NCI-H2029 (cell line): ENCODE measurements around the gene CACNA1D.
"Not testable (repeated sequence)": the region's sequence is repeated elsewhere in the genome, so short reads cannot be mapped to it uniquely, and the experiment has no call there.

Source experiments
- DNase-seq: peaks from one replicate; lab custom pipeline; 2025; lab: John Stamatoyannopoulos, UW

CACNA1D gene

DNA sequence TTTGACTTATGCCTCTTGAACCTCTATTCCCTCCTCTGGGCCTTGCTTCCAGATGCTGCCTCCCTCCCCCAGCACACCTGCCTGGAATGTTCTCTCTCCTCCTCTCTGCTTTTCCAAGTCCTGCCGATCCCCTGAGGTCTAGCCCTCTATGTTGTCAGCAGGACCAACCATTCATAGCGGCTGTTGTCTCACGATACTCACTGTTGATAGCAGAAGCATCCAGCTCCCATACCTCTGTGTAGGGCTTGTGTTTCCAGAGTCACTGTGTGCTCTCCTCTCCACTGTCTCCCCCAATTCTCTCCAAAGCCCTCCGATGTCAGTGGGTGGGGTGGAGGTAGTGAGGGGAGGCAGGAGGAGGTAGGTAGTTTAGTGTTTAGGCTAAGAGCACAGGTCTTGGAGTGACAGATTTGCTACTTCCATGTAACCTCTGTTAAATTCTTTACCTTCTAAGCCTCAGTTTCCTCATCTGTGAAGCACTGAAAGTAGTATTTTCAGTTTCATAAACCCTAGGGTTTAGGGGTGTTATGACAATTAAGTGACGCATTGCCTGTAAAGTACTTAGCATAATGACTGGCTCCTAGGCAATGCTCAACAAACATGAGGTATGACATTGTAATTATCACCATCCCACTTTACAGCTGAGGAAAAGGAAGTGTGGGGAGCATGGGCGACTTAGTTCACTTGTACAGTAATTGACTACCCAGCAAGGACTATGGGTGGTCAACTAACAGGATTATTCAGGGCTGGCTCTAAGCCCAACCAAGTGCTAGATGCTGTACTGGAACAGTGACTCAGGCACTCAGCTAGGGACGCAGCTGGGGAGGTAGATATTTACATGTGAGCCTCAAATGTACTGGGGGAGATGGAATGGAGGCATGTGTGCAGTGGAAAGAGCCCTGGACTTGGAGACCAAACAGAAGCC is 122.8 kb downstream of the CACNA1D start:
- DNase-seq: no peak

- no peak for DNase-seq
These were observed 123.6 kb downstream of the CACNA1D start for GRCh38 chr3:53617893-53618523.

DNA sequence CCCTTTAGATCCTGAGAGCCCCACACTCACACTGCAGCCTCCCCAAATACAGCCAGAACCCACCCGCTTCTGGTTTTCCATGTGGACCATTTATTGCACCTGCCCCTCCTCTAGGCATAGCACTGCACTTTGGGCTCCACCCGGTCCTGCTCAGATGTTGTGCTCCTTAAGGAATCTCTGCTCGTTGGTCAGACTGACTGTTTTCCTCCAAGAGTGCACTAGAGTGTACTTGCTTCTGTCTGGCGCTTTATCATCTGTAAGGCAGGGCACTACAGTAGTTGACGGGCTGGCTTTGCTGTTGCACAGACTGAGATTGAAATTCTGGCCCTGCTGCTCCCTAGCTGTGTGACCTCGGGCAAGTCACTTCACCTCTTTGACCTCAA is 124.1 kb downstream of the CACNA1D start:
- DNase-seq: no peak

DNA sequence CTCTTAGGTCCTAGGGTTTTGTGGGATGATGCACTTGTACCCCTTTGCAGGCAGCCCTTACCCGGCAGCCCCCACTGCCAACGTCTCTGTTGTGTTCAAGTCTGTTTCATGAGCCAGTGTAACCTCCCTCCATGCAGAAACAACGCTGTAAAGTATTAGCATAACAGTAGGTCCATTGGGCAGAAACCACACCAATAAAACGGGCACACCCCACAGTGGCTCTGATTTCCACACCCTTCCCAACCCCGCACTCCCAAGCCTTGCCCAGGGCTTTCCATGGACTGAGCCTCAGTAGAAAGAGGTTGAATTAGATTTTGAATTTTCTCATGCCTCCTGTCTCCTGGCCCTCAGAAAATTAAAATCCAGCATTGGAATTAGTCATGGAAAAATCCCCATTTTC is 124.5 kb downstream of the CACNA1D start:
- DNase-seq: no peak

DNA sequence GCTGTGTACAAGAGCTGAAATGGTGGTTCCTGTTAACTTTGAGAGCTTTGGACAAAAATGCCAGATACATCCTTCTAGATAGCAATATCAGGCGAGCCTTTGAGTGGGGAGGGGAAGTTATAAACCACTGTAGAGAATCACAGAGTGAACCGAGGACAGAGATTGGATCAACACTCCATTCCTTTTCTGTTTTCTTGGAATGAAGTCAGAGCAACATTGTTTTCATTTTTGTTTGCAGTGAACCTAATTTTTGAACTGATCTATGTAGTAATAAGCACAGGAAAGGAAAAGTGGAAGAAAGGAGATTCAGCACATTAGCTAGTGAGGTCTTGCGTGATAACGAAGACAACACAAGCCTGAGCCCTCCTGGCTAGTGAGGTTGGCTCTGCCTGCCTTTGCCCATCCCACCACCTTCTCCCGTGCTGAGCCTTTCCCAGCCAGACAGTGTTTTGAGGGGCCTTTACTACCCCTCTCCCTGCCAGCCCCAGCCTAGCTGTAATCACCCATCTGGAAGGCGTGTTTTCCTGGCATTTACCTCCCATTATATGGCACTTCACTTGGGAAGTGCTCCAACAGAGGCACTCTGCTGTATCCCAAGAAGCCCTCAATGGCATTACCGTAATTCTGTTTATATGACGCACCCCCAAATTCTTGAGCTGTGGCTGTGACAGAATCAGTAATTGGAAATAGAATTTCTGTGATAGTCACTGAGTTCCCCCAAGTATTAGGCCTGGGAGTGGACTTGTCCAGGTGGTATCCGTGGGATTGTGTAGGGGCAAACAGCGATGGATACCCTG is 129.8 kb downstream of the CACNA1D start:
- no peak for DNase-seq

- no peak for DNase-seq
These were observed 132.5 kb downstream of the CACNA1D start for GRCh38 chr3:53626876-53627275.

DNA sequence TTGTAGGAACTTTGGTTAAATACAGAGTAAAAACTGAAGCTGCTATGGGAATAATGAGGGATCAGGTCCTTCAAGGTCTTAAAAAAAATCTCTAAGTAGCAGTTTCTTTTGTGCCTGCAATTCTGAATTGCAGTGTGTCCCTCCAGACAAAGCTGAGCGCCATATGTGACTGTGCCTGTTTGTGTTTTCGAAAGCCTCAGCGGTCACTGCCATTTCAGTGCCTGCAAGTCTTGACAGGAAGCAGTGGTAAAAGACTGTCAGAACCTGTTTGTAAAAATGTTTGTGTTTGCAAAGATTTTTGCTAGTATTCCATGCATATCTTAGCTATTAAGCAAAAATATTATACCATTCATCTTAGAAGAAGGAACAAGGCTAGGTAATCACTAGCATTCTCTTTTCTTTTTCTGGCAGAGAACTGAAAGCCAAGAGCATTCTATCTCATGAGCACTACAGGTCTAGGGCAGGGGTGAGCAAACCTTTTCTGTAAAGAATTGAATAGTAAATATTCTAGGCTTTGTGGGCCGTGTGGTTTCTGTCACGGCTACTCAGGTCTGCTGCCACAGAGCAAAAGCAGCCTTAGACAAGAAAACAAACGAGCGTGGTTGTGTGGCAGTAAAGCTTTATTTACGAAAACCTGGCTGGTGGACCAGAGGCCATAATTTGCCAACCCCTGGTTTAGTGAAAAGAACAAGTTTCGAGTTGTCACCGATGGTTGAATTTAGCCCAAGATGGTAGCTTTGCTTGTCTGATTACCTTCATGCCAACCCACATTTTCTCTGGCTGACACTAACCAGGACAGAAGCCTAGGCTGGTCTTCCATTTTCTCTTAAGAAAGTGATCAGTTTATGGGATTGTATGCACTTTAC is 134.4 kb downstream of the CACNA1D start:
- DNase-seq: no peak

- DNase-seq: no peak
These were observed 135.0 kb downstream of the CACNA1D start for GRCh38 chr3:53629402-53629723.

DNA sequence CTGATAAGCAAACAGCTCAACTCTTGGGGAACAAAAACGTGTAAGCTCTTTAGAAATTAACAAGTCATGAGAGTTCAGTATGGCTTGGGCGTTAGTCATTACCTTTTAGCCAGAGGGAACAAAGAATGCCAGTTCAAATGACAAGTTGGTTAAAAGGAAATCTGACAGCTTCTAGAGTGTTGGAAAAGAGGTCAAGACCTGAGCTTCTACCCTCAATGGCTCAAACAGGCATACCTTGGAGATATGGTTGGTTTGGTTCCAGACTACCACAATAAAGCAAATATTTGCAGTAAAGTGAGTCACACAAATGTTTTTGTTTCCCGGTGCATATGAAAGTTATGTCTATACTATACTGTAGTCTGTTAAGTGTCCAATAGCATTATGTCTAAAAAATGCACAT is 136.1 kb downstream of the CACNA1D start:
- DNase-seq: no peak

DNA sequence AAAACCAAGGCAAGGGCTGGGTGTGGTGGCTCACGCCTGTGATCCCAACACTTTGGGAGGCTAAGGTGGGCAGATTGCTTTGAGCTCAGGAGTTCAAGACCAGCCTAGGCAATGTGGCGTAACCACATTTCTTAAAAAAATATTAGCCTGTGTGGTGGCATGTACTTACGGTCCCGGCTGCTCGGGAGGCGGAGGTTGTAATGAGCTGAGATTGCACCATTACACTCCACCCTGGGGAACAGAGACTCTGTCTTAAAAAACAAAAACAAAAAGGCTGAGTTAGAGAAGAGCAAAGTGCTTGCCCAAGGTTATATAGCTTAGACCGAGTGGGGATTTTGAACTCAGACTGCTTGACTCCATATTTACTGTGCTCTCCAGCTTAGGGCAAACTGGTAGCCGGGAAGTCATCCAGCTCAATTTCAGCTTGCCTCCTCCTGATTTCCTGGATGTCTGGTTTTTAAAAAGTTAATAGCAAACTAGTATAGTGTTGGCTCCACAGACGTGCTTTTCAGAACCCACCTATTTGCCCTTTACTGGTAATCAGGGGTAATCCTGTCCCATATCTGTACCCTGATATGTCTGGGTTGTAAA is 138.9 kb downstream of the CACNA1D start:
- no peak for DNase-seq

- DNase-seq: no peak
These were observed 140.6 kb downstream of the CACNA1D start for GRCh38 chr3:53635041-53635440.

GRCh38 chr3:53638806-53639205 is 144.4 kb downstream of the CACNA1D start:
- not testable (repeated sequence) for DNase-seq

- no peak for DNase-seq
These were observed 147.0 kb downstream of the CACNA1D start for GRCh38 chr3:53641397-53641796.

DNA sequence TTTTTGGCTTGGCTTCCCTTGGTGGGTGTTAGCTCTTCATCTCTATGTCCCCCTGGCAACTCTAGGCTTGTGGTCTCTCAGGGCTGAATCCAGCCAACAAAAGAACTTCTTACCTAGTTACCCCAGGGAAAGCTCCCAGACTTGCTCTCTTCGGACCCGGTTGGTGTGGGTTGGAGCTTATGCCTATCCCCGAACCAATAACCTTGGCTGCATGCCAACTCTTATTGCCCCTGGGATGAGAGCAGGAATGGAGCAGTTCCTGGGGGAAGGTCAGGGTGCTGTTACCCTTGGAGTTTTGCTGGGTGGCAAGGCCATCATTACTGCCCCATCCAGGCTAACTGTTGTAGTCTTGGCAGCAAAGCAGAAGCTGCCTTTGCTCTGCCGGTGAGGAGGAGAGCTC is 147.8 kb downstream of the CACNA1D start:
- DNase-seq: no peak

DNA sequence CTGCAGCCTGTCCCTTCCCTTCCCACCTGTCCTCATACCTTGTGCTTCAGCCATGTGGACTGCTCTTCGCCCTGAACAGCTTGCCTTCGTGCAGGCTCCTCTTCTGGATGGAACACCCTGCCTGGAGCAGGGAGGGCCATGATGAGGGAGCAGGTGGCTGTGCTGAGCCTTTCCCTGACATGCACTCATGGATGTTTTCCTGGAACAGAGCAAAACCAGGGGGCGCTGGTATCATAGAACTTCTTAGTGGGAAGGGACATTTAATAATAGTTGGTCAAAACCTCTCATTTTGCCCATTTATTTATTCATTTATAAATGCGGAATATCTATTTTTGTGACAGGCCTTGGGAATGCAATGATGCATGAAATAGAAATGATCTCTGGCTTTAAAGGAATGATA is 149.3 kb downstream of the CACNA1D start:
- no peak for DNase-seq

DNA sequence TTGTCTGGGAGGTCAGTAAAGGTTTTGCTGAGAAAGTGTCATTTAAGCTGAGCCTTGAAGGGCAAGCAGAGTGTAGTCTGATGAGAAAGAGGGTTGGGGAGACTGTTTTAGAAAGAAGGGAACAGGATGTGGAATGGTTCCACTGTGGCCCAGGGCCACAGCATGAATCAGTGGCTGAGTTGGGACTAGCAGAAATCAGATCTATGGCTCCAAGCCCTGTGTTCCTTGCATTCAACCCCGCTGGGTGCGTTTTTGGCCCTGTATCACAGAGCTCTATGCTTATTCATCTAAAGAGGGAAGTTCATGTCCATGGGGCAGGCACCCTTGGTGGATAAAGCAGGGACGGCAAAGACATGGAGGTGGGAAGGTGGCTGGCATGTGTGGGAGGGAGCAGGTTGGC is 151.3 kb downstream of the CACNA1D start:
- no peak for DNase-seq

DNA sequence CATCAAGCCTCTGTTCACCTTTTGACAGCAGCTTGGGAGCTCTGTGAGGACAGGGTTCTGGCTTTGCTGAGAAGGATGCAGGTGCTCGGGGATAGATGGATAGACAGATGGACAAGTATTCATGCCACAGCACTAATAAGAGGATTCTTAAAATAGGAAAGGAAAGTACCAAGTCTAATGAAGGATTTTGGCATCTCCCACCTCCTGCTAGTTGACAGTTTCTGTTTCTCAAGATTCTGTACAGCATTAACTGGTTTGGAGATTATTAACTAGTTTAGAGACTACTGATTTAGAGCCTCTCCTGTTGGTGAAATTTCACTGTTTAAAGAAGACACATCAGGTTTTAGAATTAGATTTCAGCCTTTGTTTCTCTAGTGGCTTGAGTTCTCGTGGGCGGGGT is 152.3 kb downstream of the CACNA1D start:
- no peak for DNase-seq

GRCh38 chr3:53649816-53650215 is 155.4 kb downstream of the CACNA1D start:
- DNase-seq: no peak

DNA sequence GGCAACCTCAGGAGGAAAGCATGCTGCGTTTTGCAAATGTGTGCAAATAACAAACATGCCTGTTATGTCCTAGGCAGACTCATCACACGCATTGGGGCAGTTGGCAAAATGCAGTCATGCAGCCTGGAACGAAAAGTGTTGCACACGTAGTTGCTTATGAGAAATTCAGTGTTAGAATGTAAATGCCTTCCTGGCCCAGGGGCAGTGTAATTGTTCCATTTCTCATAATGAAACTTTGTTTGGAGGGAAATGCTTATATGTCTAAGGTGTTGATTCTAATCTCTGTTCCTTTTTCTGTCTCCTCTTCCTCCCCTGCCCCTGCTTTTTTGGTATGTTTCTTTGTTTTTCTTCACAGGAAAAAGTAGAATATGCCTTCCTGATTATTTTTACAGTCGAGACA is 156.0 kb downstream of the CACNA1D start:
- DNase-seq: no peak

DNA sequence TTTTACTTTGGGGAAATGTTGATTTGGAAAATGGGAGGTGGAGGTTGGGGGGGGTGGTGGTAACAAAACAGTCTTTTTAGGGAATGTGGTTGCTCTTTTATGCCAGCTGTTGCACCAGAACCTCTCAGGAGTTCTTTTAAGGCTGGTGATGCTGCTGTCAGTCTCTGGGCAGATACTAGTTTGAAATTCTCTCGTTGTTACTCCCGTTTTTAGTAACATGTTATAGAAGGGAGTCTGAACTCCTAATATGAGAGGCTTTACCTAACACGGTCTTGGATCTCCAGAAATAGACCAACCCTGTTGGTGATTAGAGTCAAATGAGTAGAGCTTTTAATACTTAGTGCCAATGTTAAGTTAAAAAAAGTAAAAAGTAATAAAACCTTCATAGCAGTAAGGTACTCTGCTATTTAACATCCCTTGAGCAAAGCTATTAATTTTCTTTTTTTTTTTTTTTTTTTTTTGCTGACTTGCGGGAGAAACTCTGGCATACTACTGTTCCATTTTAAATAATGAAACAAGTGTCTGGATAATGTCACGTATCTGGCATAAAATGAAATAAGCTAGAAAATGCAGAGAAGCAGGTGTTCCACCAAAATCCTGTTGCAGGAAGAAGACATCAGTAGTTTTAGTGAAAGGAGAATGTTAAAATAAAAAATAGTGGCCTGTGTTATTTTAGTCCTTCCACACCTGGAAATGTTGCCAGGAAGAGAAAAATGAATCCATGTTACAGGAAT is 156.7 kb downstream of the CACNA1D start:
- no peak for DNase-seq

GRCh38 chr3:53651927-53652326 is 157.5 kb downstream of the CACNA1D start:
- DNase-seq: no peak
